Parathyroid adenoma (tissue), 2 donors: ENCODE results near the gene PLEKHG2.

Experiments
- H2AFZ ChIP-seq: fragments of 300-600 bp; sonication (generic); one replicate; pipeline ENCODE4 v1.7.0; 2017; ENCODE audit warnings: antibody characterized with exemption, mild to moderate bottlenecking
- H3K27ac ChIP-seq: fragments of 300-600 bp; sonication (generic); one replicate; pipeline ENCODE4 v1.7.0; 2017
- H3K27me3 ChIP-seq: fragments of 300-600 bp; sonication (generic); one replicate; pipeline ENCODE4 v1.7.0; 2017; ENCODE audit warnings: low read length; ENCODE audit not compliant: control insufficient read depth, insufficient read depth
- H3K36me3 ChIP-seq: fragments of 300-600 bp; sonication (generic); one replicate; pipeline ENCODE4 v1.7.0; 2017; ENCODE audit warnings: low read length; ENCODE audit not compliant: control insufficient read depth, insufficient read depth
- H3K4me1 ChIP-seq: fragments of 300-600 bp; sonication (generic); one replicate; pipeline ENCODE4 v1.7.0; 2017; ENCODE audit warnings: control low read depth
- H3K4me2 ChIP-seq: fragments of 300-600 bp; sonication (generic); one replicate; pipeline ENCODE4 v1.7.0; 2017; ENCODE audit warnings: low read length
- H3K4me3 ChIP-seq: fragments of 300-600 bp; sonication (generic); one replicate; pipeline ENCODE4 v1.7.0; 2017; ENCODE audit warnings: low read depth, low read length
- H3K79me2 ChIP-seq: fragments of 300-600 bp; sonication (generic); one replicate; pipeline ENCODE4 v1.7.0; 2017; ENCODE audit warnings: control low read depth
- H3K9ac ChIP-seq: fragments of 300-600 bp; sonication (generic); one replicate; pipeline ENCODE4 v1.7.0; 2017; ENCODE audit warnings: mild to moderate bottlenecking
- H3K9me3 ChIP-seq: fragments of 300-600 bp; sonication (generic); one replicate; pipeline ENCODE4 v1.7.0; 2017; ENCODE audit warnings: low read length; ENCODE audit not compliant: control insufficient read depth
- CTCF ChIP-seq: fragments of 300-600 bp; sonication (generic); IDR thresholded peaks from one replicate; pipeline ENCODE4 v1.7.0; 2017; ENCODE audit warnings: antibody characterized with exemption, mild to moderate bottlenecking
- donor health status: primary hyperparathyroidism.

Gene PLEKHG2

DNA sequence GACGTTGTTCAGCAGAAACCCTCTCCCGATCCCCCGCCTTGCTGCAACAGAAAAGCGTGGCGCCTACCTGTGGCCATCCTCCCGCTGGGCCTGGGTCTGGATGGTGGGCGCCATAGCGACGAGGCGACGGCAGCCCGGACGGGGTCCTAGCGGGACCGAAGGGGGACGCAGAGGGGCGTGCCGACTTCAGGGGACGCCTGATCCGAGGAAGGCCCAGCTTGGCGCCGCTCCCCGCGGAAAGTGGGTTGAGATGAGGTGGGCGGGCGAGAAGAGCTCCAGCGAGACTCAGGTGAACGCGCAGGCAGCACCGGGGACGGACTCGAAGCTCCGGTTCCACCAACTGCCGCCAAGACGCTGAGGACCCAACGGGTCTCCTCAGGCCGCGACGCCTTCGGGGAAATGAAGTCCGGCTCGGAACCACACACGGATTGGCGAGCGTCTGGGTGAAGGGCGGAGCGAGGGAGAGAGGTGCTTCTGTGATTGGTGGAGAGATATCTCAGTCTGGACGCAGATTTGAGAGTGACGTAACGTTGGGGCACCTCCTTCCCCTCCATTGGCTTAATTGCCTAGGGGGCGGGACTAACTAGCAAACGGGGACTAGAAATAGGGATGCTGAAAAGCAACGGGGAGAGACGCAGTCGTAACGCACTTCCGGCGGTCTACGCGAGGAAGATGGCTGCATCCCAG is 21.6 kb upstream of the PLEKHG2 start, which contains the start of the genes MED29 and PAF1:
Gene MED29 (plus strand): TSS at position 628 of the 687 bp plus-strand sequence. CDS start 45 bp downstream, at position 673.
Gene PAF1 (minus strand): TSS at position 356 of the 687 bp plus-strand sequence. CDS start 242 bp downstream, at position 114.
- no peaks in the 10 kb centered on the region for H3K27me3 ChIP-seq
- H3K9me3 ChIP-seq = no peaks in the 10 kb centered on the region
- peaks cover 15% of the 10 kb centered on the region for H3K79me2 ChIP-seq
- H3K4me3 ChIP-seq = peak within 1 kb of the TSS; percentile 94
- peak within 1 kb of the TSS; percentile 94 for H3K27ac ChIP-seq
- no peaks in the 10 kb centered on the region for H3K36me3 ChIP-seq
- peaks cover 13% of the 10 kb centered on the region for H3K4me1 ChIP-seq
- TF ChIP-seq CTCF = peak; percentile 13
- H2AFZ ChIP-seq = peak within 1 kb of the TSS; percentile 88
- H3K9ac ChIP-seq = peak within 1 kb of the TSS; percentile 55
- H3K4me2 ChIP-seq = peak within 1 kb of the TSS; percentile 96

GRCh38 chr19:39397360-39398296 is 14.8 kb upstream of the PLEKHG2 start:
- H3K9ac ChIP-seq = no peak overlapping the region
- no peak overlapping the region for H3K4me3 ChIP-seq

GRCh38 chr19:39398297-39398864 is 14.1 kb upstream of the PLEKHG2 start:
- TF ChIP-seq CTCF = no peak
- H3K27ac ChIP-seq = peak overlapping the region; percentile 100
- peaks cover 8% of the 10 kb centered on the region for H3K79me2 ChIP-seq
- H3K4me2 ChIP-seq = no peak overlapping the region
- peaks cover 38% of the 10 kb centered on the region for H3K4me1 ChIP-seq
- no peaks in the 10 kb centered on the region for H3K36me3 ChIP-seq
- H3K9ac ChIP-seq = no peak overlapping the region
- H3K27me3 ChIP-seq = no peaks in the 10 kb centered on the region
- no peak overlapping the region for H3K4me3 ChIP-seq
- no peaks in the 10 kb centered on the region for H3K9me3 ChIP-seq
- H2AFZ ChIP-seq = no peak overlapping the region

More at GRCh38 chr19:39397360-39398296, 14.8 kb upstream of the PLEKHG2 start:
- Histone ChIP-seq H3K79me2 (peaks cover 10% of the 10 kb centered on the region), H2AFZ (peak overlapping the region; percentile 10), H3K4me2 (no peak overlapping the region), H3K9me3 (no peaks in the 10 kb centered on the region), H3K36me3 (no peaks in the 10 kb centered on the region), H3K27me3 (no peaks in the 10 kb centered on the region), H3K4me1 (peaks cover 31% of the 10 kb centered on the region), H3K27ac (peak overlapping the region; percentile 58)
- TF ChIP-seq CTCF = peak; percentile 97

DNA sequence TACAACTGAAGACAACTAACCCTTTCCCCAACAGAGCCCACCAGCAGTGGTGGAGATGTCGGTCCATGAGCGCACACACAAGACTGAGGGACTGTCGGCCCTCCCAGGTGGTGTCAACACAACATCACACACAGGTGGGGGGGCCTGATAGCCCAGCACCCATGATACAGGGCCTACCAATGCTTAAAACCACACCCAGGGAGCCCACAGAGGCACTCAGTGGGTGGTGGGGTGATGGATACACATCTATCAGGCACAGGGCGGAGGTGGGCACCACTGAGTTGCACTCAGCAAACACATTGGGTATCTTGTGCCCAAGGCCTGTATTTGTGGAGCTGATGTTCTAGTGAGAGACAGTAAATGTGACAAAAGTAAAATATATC is 12.8 kb upstream of the PLEKHG2 start:
- H3K9ac ChIP-seq = no peak overlapping the region
- no peak overlapping the region for H3K4me3 ChIP-seq
- no peaks in the 10 kb centered on the region for H3K9me3 ChIP-seq
- no peaks in the 10 kb centered on the region for H3K36me3 ChIP-seq
- H3K79me2 ChIP-seq = peaks cover 4% of the 10 kb centered on the region
- TF ChIP-seq CTCF = no peak
- H2AFZ ChIP-seq = no peak overlapping the region
- H3K4me1 ChIP-seq = peaks cover 43% of the 10 kb centered on the region
- no peaks in the 10 kb centered on the region for H3K27me3 ChIP-seq
- peak overlapping the region; percentile 100 for H3K27ac ChIP-seq
- peak overlapping the region; percentile 26 for H3K4me2 ChIP-seq
